G401.6 (cell line): ENCODE results near the gene ARHGAP26.

Experiments used
- FAIRE-seq: peaks from 2 replicates; lab custom pipeline; 2012; peaks lifted over from hg19 to GRCh38; lab: Jason Lieb, UNC

ARHGAP26 gene

GRCh38 chr5:142849466-142849865 lies 79.3 kb downstream of the ARHGAP26 start:
- no peak for FAIRE-seq

- FAIRE-seq: no peak
Measured at GRCh38 chr5:142849880-142850279, 79.7 kb downstream of the ARHGAP26 start.

- no peak for FAIRE-seq
Measured at GRCh38 chr5:142851731-142852130, 81.6 kb downstream of the ARHGAP26 start.

DNA sequence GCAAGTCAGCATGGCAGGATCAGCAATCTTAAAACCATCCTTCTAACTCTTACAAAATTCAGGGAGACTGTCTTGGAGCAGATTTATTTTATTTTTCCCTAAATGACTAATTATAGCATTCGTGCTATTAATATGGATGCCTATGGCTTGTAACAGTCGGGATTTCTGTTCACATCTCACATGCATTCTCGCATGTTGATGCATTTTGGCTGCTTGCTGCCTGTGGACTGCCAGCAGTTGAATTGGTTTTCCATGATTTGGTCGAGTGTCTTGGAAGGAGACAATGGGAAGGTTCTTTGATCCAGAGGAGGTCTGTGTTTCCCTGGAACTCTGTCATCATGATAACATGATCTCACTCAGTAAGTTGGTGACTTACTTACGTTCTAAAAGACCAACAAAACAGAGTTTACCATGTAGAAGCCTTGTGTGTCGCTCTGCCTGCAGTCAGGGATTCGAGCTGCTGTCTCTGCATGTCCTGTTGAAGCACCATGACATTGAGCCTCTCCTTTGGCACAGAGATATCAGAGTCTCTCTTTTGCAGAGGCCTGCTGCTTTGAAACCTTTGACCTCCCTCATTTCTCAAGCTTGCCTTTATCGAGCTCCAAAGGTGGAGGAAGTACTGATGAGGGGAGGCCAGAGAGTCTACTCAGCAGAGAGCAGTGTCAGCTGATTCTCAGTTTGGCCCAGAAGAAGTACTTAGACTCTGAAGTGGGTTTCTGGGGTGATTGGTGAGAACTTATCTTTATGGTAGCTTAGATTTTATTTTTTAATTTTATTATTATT lies 82.4 kb downstream of the ARHGAP26 start:
- no peak for FAIRE-seq

GRCh38 chr5:142853682-142854081 lies 83.5 kb downstream of the ARHGAP26 start:
- no peak for FAIRE-seq

DNA sequence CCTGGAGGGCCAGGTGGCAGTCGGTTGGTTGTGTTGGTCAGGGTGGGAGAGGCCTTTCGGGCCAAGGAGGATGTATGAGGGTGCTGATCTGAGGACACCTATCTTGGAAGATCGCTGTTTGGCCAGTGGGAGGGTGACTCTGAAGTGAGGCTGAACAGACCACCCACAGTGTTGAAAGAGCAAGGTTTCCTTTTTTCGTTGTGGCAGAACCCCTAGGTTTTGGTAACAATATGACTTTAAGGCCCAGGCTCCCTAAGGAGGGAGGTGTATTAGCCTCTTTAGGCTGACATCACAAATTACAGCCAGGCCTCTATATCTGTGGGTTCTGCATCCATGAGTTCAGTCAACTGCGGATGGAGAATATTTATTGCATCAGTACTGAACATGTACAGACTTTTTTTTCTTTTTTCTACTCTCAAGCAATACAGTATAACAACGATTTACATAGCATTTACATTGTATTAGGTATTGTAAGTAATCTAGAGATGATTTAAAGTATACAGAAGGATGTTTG lies 86.1 kb downstream of the ARHGAP26 start:
- FAIRE-seq: no peak

GRCh38 chr5:142857405-142857804 lies 87.2 kb downstream of the ARHGAP26 start:
- no peak for FAIRE-seq

DNA sequence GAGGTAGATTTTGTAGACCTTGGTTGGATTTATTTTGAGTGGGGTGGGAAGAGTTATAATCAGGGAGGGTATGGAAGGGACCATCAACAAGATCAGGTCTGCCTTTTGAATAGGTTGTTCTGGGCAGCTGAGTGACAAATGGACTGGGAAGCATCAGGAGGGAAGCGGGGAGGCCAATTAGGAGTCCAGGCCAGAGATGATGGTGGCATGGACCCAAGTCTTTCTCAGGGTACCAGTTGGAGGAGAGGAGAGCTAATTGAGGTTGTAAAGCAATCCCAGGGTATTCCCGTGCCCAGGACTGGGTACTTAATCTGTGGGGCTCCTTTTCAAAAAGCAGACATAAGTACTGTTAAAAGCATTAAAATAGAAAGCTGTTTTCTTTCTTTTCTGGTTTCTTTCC lies 88.9 kb downstream of the ARHGAP26 start:
- no peak for FAIRE-seq

GRCh38 chr5:142860270-142860669 lies 90.1 kb downstream of the ARHGAP26 start:
- no peak for FAIRE-seq

DNA sequence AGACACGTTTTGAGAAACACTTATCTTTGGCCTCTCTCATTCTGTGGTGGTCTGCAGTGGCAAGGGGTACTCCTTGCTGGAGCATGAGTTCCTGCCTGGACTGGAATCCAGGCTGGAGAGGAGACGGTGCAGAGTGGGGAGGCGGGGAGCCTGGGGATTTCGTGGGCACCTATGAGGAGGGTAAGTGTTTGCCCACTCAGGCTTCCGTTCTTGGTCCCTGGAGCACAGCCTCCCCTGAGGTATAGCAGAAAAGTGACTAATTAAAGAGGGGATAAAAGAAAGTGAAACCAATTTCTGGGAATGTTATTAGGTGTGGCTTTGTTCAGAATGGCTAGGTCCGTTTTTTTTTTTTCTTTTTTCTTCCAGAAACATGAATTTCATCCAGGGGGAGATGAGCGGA lies 90.8 kb downstream of the ARHGAP26 start:
- no peak for FAIRE-seq

DNA sequence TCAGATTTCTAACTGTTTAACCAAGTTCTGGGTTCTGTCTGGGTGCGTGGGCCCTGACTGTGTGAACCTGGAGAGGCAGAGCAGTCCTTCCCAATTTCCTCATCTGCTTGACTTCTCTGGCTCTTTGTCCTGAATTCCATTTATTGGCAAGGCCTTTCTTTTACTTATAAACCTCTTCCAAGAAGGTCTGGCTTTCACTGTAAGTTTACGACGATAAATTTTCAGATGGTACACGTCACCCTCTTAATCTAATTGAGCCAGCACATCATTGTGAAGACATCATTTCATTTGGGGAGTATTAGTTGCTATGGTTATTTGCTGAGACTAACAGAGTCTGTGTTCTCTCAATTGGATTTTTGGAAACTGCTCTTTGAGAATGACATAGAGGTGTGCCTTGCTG lies 92.4 kb downstream of the ARHGAP26 start:
- no peak for FAIRE-seq

- FAIRE-seq: no peak
Measured at GRCh38 chr5:142863856-142864255, 93.7 kb downstream of the ARHGAP26 start.

- no peak for FAIRE-seq
Measured at GRCh38 chr5:142864290-142865260, 94.4 kb downstream of the ARHGAP26 start.

- FAIRE-seq: no peak
Measured at GRCh38 chr5:142865631-142866030, 95.5 kb downstream of the ARHGAP26 start.

DNA sequence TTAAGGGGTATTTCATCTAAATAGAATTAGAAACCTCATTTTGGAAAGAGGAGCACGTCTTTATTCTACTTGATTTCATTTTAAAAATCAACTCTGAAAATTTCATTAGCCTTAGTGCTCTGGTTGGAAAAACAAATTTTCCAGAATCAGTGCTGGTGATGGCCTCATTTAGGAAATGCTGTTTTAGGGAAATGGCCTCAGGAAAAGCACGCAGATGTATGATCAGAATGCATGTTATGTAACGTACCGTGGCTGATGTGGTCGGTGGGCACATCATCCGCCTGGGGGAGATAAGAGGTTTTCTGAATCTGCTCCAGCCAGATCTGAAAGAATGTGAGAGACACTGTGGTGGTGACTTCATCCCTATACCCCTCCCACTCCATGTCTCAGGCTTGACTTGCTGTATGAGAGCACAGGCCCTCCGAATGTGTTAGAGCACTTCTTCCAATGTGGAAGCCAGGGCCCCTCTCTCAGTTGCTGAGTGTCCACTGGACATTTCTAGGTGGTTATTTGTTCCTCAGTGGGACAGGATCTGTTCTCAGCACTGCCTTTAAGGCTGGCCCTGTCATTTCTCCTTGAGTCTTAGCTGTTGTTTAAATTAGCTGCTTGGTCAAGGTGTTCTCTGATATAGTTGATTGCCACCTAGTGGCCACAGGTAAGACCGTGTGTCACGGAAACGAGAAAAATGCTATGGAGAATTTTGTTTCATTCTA lies 96.5 kb downstream of the ARHGAP26 start:
- FAIRE-seq: peak; percentile 3

DNA sequence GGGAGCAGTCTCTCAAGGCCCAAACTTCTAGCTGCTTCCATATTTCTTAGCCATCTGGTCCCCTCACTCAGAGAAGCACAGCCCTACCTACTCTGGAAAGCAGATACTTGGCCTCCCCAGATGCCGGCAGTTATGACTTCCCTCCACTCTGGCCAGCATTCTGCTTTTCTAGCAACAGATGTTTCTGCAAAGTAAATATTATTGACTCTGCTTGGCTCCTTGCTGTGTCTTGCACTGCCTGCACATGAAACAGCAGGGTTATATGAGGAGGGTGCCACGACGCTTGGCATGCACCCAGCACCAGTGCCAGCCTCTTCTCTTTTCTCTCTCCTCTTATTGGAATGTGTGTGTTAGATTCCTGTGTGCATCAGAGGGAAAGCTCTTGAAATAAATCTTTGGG lies 99.7 kb downstream of the ARHGAP26 start:
- FAIRE-seq: no peak

DNA sequence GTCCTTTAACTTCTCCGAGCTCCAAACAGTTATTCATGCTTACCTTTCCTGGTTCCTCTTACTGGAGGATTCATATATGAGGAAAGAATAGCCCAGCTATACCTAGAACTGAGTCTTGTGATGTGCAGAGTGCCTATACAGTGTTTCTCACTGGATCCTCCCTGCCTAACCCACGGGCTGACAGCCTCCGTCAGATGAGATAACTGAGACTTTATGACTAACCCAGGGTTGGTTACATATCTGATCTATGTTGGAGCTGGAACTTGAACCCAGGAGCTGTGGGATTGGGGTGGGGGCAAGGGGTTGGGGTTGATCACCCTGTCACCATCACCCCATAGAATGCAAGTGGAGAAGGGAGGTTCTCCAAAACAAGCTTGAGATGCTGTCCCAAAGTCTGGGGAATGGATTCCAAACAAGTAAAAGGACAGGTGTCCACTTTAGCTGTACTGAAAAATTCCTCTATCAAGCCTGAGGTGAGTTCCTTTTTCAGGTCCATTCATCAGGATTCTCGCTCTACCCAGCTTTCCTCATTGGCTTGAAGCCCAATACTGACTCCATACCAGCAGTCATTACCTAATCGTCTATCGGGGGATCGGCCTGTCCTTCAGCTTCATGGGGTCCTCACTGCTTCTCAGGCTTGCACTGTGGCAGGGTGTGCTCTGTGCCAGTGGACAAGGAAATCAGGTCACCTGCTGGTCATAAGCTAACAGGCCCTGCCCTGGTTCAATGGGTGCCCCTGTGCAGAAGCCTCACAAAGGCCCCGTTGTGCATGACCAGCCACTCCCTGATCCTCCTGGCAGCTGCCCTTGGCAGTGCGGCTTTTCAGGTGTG lies 100.6 kb downstream of the ARHGAP26 start:
- no peak for FAIRE-seq

GRCh38 chr5:142871363-142872193 lies 101.4 kb downstream of the ARHGAP26 start:
- FAIRE-seq: no peak

- FAIRE-seq: no peak
Measured at GRCh38 chr5:142872217-142872616, 102.0 kb downstream of the ARHGAP26 start.

- FAIRE-seq: no peak
Measured at GRCh38 chr5:142872795-142873194, 102.6 kb downstream of the ARHGAP26 start.

DNA sequence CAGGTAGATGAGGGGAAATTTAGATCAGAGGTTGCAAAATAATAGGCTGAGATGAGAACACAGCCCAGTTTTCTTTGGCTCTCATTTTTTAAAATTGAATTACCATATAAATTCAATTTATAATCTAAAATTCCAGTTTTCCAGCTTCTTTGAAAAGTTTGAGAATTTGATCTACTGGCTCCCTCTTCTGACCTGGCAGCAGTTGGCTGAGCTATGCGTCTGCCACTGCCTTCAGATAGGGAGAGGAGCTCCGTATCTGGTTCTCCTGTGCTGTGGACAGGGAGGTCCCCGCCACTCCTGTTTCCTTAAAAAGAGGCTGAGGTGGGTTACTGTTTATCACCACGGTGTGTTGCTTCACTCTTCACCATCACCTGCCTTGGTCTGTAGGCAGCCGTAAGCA lies 103.7 kb downstream of the ARHGAP26 start:
- FAIRE-seq: no peak
